ENCODE results near the gene AMY1B.
"Not testable (repeated sequence)": the region's sequence is repeated elsewhere in the genome, so short reads cannot be mapped to it uniquely, and the experiment has no call there.

DNA sequence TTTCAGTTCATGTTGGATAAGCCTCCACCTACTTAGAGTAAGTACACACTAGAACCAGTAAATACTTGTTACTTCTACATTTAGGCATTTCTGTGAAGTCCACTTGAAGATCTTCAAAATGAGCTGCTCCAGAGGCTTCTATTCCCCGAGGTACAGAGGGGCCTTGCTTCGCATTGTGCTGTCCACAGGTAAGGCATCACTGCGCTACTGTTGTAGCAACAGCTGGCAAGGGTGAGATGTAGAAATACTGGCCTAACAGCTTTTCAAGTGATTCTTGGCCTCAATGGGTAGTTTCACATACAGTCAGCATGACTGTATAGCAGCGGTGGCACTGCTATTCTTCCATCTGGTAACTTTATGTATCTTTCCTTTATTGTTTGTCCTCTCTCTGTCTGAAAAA, 49.0 kb upstream of the AMY1B start:
- TF ChIP-seq, protein P1, sequence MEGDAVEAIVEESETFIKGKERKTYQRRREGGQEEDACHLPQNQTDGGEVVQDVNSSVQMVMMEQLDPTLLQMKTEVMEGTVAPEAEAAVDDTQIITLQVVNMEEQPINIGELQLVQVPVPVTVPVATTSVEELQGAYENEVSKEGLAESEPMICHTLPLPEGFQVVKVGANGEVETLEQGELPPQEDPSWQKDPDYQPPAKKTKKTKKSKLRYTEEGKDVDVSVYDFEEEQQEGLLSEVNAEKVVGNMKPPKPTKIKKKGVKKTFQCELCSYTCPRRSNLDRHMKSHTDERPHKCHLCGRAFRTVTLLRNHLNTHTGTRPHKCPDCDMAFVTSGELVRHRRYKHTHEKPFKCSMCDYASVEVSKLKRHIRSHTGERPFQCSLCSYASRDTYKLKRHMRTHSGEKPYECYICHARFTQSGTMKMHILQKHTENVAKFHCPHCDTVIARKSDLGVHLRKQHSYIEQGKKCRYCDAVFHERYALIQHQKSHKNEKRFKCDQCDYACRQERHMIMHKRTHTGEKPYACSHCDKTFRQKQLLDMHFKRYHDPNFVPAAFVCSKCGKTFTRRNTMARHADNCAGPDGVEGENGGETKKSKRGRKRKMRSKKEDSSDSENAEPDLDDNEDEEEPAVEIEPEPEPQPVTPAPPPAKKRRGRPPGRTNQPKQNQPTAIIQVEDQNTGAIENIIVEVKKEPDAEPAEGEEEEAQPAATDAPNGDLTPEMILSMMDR (IDR thresholded peaks at IDR 0.05), result not testable (repeated sequence)
- not testable (repeated sequence) for TF ChIP-seq POLR2A (IDR thresholded peaks at IDR 0.05)

Data from ovary (tissue), 3 donors.